ENCODE measurements around the gene NRGN. TPM values are rescaled to one million over a fixed set of nuclear protein-coding genes. Genes with fewer than 3 reads are reported as not detected.

Gene NRGN
- polyA plus RNA-seq, 1 donor (not counting 4 experiments of a cell fraction or from before 2014, with no cell fraction given), result 0.97 TPM

DNA sequence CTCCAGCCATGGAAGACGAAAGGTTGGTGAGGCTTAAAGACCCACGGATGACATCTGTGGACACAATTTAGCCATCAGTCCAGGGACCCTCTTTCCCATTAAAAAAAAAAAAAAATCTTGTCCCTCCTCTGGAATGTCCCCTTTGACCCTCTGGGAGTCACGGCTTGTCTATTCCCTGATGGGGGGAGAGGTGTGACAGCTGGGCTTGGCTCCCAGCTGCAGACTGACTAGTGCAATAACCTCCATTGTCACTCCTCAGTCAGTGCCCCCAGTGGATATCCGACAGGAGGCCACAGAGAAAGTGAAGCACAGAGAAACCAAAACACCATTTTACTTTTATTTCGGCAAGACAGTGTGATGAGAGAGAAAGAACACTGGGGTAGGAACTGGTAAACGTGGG is 15.0 kb downstream of the NRGN start:
- H2AFZ ChIP-seq (ENCODE audit: control insufficient read depth, low read length), result no peak overlapping the region
- no peak overlapping the region for H3K4me2 ChIP-seq (ENCODE audit: control insufficient read depth, extremely low read depth, insufficient read depth, low read depth, low read length)
- TF ChIP-seq EZH2 (IDR thresholded peaks at IDR 0.05; ENCODE audit: low read length), result no peak
- TF ChIP-seq, protein P1, sequence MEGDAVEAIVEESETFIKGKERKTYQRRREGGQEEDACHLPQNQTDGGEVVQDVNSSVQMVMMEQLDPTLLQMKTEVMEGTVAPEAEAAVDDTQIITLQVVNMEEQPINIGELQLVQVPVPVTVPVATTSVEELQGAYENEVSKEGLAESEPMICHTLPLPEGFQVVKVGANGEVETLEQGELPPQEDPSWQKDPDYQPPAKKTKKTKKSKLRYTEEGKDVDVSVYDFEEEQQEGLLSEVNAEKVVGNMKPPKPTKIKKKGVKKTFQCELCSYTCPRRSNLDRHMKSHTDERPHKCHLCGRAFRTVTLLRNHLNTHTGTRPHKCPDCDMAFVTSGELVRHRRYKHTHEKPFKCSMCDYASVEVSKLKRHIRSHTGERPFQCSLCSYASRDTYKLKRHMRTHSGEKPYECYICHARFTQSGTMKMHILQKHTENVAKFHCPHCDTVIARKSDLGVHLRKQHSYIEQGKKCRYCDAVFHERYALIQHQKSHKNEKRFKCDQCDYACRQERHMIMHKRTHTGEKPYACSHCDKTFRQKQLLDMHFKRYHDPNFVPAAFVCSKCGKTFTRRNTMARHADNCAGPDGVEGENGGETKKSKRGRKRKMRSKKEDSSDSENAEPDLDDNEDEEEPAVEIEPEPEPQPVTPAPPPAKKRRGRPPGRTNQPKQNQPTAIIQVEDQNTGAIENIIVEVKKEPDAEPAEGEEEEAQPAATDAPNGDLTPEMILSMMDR (optimal IDR thresholded peaks at IDR 0.05 in 1 of 3, IDR thresholded peaks at IDR 0.05 in 1 of 3, conservative IDR thresholded peaks at IDR 0.05 in 1 of 3; ENCODE audit: extremely low read depth in 1 of 3, insufficient read depth in 2 of 3, low read length in 3 of 3), result no peak
- peaks cover 77% of the 10 kb centered on the region for H3K27me3 ChIP-seq (ENCODE audit: control insufficient read depth, extremely low read depth, insufficient read depth, low read length)
- no peaks in the 10 kb centered on the region for H3K9me1 ChIP-seq (ENCODE audit: control insufficient read depth, extremely low read depth, insufficient read depth, low read length)
- DNase-seq (ENCODE audit: low read depth, low spot score), result no peak
- dilution Hi-C loops (cut with MboI; ENCODE audit: extremely low pct_ligation_motif_present, low sequenced_read_pairs), result no loop called here
- peaks cover 9% of the 10 kb centered on the region for H3K4me1 ChIP-seq (ENCODE audit: control insufficient read depth, extremely low read depth, insufficient read depth, low read length)
- no peaks in the 10 kb centered on the region for H3K79me2 ChIP-seq (ENCODE audit: control insufficient read depth, insufficient read depth, low read length)
- no peaks in the 10 kb centered on the region for H3K9me3 ChIP-seq (ENCODE audit: control insufficient read depth, low read depth, low read length)
- H3K4me3 ChIP-seq (ENCODE audit: control insufficient read depth in 2 of 3, extremely low read depth in 1 of 3, insufficient read depth in 2 of 3, low read depth in 1 of 3, low read length in 3 of 3), result no peak overlapping the region
- no peak overlapping the region for H3K9ac ChIP-seq (ENCODE audit: control insufficient read depth, extremely low read depth, insufficient read depth, low read length)
- H3K36me3 ChIP-seq (ENCODE audit: control insufficient read depth in 2 of 2, extremely low read depth in 1 of 2, insufficient read depth in 2 of 2, low read length in 2 of 2), result no peaks in the 10 kb centered on the region
- H4K20me1 ChIP-seq (ENCODE audit: control insufficient read depth, extremely low read depth, insufficient read depth, low read length), result no peaks in the 10 kb centered on the region
- FAIRE-seq, result no peak
- no peak overlapping the region for H3K27ac ChIP-seq (ENCODE audit: control insufficient read depth, insufficient read depth, low read length)

DNA sequence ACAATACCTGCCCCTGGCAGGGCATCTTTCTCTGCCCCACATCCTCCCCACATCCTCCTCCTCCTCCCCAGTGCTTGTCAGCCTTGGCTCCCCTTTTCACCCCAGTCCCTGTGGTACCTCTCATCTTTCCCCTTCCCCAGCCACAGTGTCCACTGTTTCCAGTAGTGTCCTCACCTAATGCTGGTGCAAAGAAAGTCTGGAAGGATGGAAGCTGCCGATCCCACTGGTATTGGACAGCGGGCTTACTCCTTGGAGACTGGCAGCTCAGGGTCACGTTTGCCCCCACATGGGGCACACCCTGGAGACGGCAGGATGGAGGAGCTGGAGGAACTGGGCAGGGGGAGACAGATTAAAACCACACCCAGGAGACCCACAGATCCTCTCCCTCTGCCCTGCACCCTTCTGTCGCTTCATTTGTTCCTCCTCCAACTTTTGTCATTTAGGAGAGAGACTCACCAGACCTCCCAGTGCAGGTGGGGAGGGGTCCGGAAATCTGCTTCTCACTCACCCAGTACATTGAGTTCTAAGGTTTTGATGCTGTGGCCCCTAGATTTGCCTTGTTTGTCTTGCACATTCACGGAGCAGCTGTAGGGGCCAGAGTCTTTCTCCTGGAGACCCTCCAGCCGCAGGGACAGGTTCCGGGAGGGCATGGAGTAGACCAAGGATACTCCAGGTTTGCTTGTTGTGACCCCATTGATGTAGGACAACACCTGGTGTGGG is 16.5 kb downstream of the NRGN start:
- H3K4me2 ChIP-seq (ENCODE audit: control insufficient read depth, extremely low read depth, insufficient read depth, low read depth, low read length), result no peak overlapping the region
- dilution Hi-C loops (cut with MboI; ENCODE audit: extremely low pct_ligation_motif_present, low sequenced_read_pairs), result no loop called here
- DNase-seq (ENCODE audit: low read depth, low spot score) (no peak), FAIRE-seq (no peak)
- no peaks in the 10 kb centered on the region for H3K9me3 ChIP-seq (ENCODE audit: control insufficient read depth, low read depth, low read length)
- H3K27me3 ChIP-seq (ENCODE audit: control insufficient read depth, extremely low read depth, insufficient read depth, low read length), result peaks cover 83% of the 10 kb centered on the region
- no peak overlapping the region for H3K4me3 ChIP-seq (ENCODE audit: control insufficient read depth in 2 of 3, extremely low read depth in 1 of 3, insufficient read depth in 2 of 3, low read depth in 1 of 3, low read length in 3 of 3)
- TF ChIP-seq, protein P1 (optimal IDR thresholded peaks at IDR 0.05 in 1 of 3, IDR thresholded peaks at IDR 0.05 in 1 of 3, conservative IDR thresholded peaks at IDR 0.05 in 1 of 3; ENCODE audit: extremely low read depth in 1 of 3, insufficient read depth in 2 of 3, low read length in 3 of 3), result no peak
- TF ChIP-seq EZH2 (IDR thresholded peaks at IDR 0.05; ENCODE audit: low read length), result peak; percentile 8
- H2AFZ ChIP-seq (ENCODE audit: control insufficient read depth, low read length), result no peak overlapping the region
- H3K4me1 ChIP-seq (ENCODE audit: control insufficient read depth, extremely low read depth, insufficient read depth, low read length), result peaks cover 9% of the 10 kb centered on the region
- H3K9ac ChIP-seq (ENCODE audit: control insufficient read depth, extremely low read depth, insufficient read depth, low read length), result no peak overlapping the region
- no peak overlapping the region for H3K27ac ChIP-seq (ENCODE audit: control insufficient read depth, insufficient read depth, low read length)
- no peaks in the 10 kb centered on the region for H3K79me2 ChIP-seq (ENCODE audit: control insufficient read depth, insufficient read depth, low read length)
- no peaks in the 10 kb centered on the region for H3K9me1 ChIP-seq (ENCODE audit: control insufficient read depth, extremely low read depth, insufficient read depth, low read length)
- no peaks in the 10 kb centered on the region for H4K20me1 ChIP-seq (ENCODE audit: control insufficient read depth, extremely low read depth, insufficient read depth, low read length)
- no peaks in the 10 kb centered on the region for H3K36me3 ChIP-seq (ENCODE audit: control insufficient read depth in 2 of 2, extremely low read depth in 1 of 2, insufficient read depth in 2 of 2, low read length in 2 of 2)

All from keratinocyte (primary cell).